Stimulated activated memory B cell treated with anti-CD40 and anti-IgM and Interleukin-4, amounts not matched to agents 10 μg/mL and 1 μg/mL and 100 μg/mL, for 72 hours (primary cell): ENCODE results near the gene C2orf92.
A peak's percentile ranks its signal among the peaks of the same experiment; 100 is the strongest.
"Not testable (repeated sequence)": the region's sequence is repeated elsewhere in the genome, so short reads cannot be mapped to it uniquely, and the experiment has no call there.

Experiments used
- ATAC-seq: fragments of 150-1000 bp; cut with Tn5 transposase; 2 replicates; pipeline ENCODE4 v1.10.0; 2021
- H3K27ac Mint-ChIP-seq: one replicate; pipeline ENCODE4 v1.8.0; 2022; ENCODE audit warnings: mild to moderate bottlenecking, mixed read lengths
- H3K27me3 Mint-ChIP-seq: one replicate; pipeline ENCODE4 v1.8.0; 2022; ENCODE audit warnings: mixed read lengths
- H3K36me3 Mint-ChIP-seq: one replicate; pipeline ENCODE4 v1.8.0; 2022; ENCODE audit warnings: mixed read lengths
- H3K4me1 Mint-ChIP-seq: one replicate; pipeline ENCODE4 v1.8.0; 2022; ENCODE audit warnings: mixed read lengths
- H3K4me3 Mint-ChIP-seq: one replicate; pipeline ENCODE4 v1.8.0; 2022; ENCODE audit warnings: mild to moderate bottlenecking, moderate library complexity, mixed read lengths
- H3K9me3 Mint-ChIP-seq: one replicate; pipeline ENCODE4 v1.8.0; 2022; ENCODE audit warnings: mixed read lengths

Gene C2orf92

GRCh38 chr2:97712175-97712574 is 42.7 kb downstream of the C2orf92 start:
- not testable (repeated sequence) for H3K27ac Mint-ChIP-seq, H3K4me3 Mint-ChIP-seq, H3K9me3 Mint-ChIP-seq, ATAC-seq, H3K36me3 Mint-ChIP-seq
- Mint-ChIP-seq H3K27me3 (peaks cover 26% of the 10 kb centered on the region), H3K4me1 (peaks cover 17% of the 10 kb centered on the region)

GRCh38 chr2:97712693-97713295 is 43.3 kb downstream of the C2orf92 start:
- ATAC-seq, result no peak
- peaks cover 17% of the 10 kb centered on the region for H3K4me1 Mint-ChIP-seq
- peak overlapping the region; percentile 42 for H3K27ac Mint-ChIP-seq
- no peak overlapping the region for H3K4me3 Mint-ChIP-seq
- no peaks in the 10 kb centered on the region for H3K36me3 Mint-ChIP-seq
- peaks cover 22% of the 10 kb centered on the region for H3K27me3 Mint-ChIP-seq
- no peaks in the 10 kb centered on the region for H3K9me3 Mint-ChIP-seq

GRCh38 chr2:97713296-97714083 is 44.0 kb downstream of the C2orf92 start, which contains the start of gene ZAP70:
ZAP70 (plus strand) TSS chr2:97713576; CDS start chr2:97724037, 10,461 bp downstream.
- ATAC-seq, result no peak
- H3K9me3 Mint-ChIP-seq, result no peaks in the 10 kb centered on the region
- no peaks in the 10 kb centered on the region for H3K36me3 Mint-ChIP-seq
- H3K27me3 Mint-ChIP-seq, result peaks cover 15% of the 10 kb centered on the region
- peak within 1 kb of the TSS; percentile 22 for H3K4me3 Mint-ChIP-seq
- H3K27ac Mint-ChIP-seq, result peak within 1 kb of the TSS; percentile 42
- H3K4me1 Mint-ChIP-seq, result peaks cover 20% of the 10 kb centered on the region

GRCh38 chr2:97714084-97714949 is 44.8 kb downstream of the C2orf92 start:
- Mint-ChIP-seq H3K4me1 (peaks cover 28% of the 10 kb centered on the region), H3K4me3 (no peak overlapping the region), H3K9me3 (peaks cover 4% of the 10 kb centered on the region), H3K27me3 (peaks cover 9% of the 10 kb centered on the region), H3K27ac (peak overlapping the region; percentile 42), H3K36me3 (no peaks in the 10 kb centered on the region)
- ATAC-seq, result no peak

GRCh38 chr2:97714950-97715652 is 45.6 kb downstream of the C2orf92 start:
- no peak for ATAC-seq
- H3K27me3 Mint-ChIP-seq, result peaks cover 1% of the 10 kb centered on the region
- H3K27ac Mint-ChIP-seq, result no peak overlapping the region
- H3K4me3 Mint-ChIP-seq, result no peak overlapping the region
- peaks cover 25% of the 10 kb centered on the region for H3K4me1 Mint-ChIP-seq
- peaks cover 4% of the 10 kb centered on the region for H3K9me3 Mint-ChIP-seq
- no peaks in the 10 kb centered on the region for H3K36me3 Mint-ChIP-seq

GRCh38 chr2:97715951-97716694 is 46.6 kb downstream of the C2orf92 start:
- peaks cover 24% of the 10 kb centered on the region for H3K4me1 Mint-ChIP-seq
- no peaks in the 10 kb centered on the region for H3K36me3 Mint-ChIP-seq
- peaks cover 4% of the 10 kb centered on the region for H3K9me3 Mint-ChIP-seq

GRCh38 chr2:97716695-97717612 is 47.4 kb downstream of the C2orf92 start:
- peaks cover 24% of the 10 kb centered on the region for H3K4me1 Mint-ChIP-seq
- H3K9me3 Mint-ChIP-seq, result peaks cover 4% of the 10 kb centered on the region
- no peaks in the 10 kb centered on the region for H3K36me3 Mint-ChIP-seq
- H3K27me3 Mint-ChIP-seq, result no peaks in the 10 kb centered on the region
- H3K4me3 Mint-ChIP-seq, result no peak overlapping the region
- ATAC-seq, result no peak
- peak overlapping the region; percentile 84 for H3K27ac Mint-ChIP-seq

More at GRCh38 chr2:97715951-97716694, 46.6 kb downstream of the C2orf92 start:
- H3K27ac Mint-ChIP-seq, result peak overlapping the region; percentile 12
- no peaks in the 10 kb centered on the region for H3K27me3 Mint-ChIP-seq
- no peak overlapping the region for H3K4me3 Mint-ChIP-seq
- ATAC-seq, result no peak

GRCh38 chr2:97717613-97717995 is 48.1 kb downstream of the C2orf92 start:
- H3K4me1 Mint-ChIP-seq, result peaks cover 24% of the 10 kb centered on the region
- no peaks in the 10 kb centered on the region for H3K27me3 Mint-ChIP-seq
- H3K36me3 Mint-ChIP-seq, result no peaks in the 10 kb centered on the region
- peak overlapping the region; percentile 84 for H3K27ac Mint-ChIP-seq
- no peak for ATAC-seq
- H3K4me3 Mint-ChIP-seq, result no peak overlapping the region
- H3K9me3 Mint-ChIP-seq, result peaks cover 4% of the 10 kb centered on the region

- peak overlapping the region; percentile 84 for H3K27ac Mint-ChIP-seq
- peaks cover 4% of the 10 kb centered on the region for H3K9me3 Mint-ChIP-seq
- no peaks in the 10 kb centered on the region for H3K36me3 Mint-ChIP-seq
- H3K4me3 Mint-ChIP-seq, result peak overlapping the region; percentile 61
- H3K27me3 Mint-ChIP-seq, result no peaks in the 10 kb centered on the region
- peaks cover 23% of the 10 kb centered on the region for H3K4me1 Mint-ChIP-seq
- ATAC-seq, result peak; percentile 84
Measured at GRCh38 chr2:97718051-97718882, 48.8 kb downstream of the C2orf92 start.

GRCh38 chr2:97718942-97719341 is 49.4 kb downstream of the C2orf92 start:
- no peak for ATAC-seq
- no peaks in the 10 kb centered on the region for H3K36me3 Mint-ChIP-seq
- peaks cover 4% of the 10 kb centered on the region for H3K9me3 Mint-ChIP-seq
- H3K4me1 Mint-ChIP-seq, result peaks cover 19% of the 10 kb centered on the region
- peak overlapping the region; percentile 84 for H3K27ac Mint-ChIP-seq
- no peaks in the 10 kb centered on the region for H3K27me3 Mint-ChIP-seq
- peak overlapping the region; percentile 61 for H3K4me3 Mint-ChIP-seq

- no peak for ATAC-seq
- Mint-ChIP-seq H3K4me1 (peaks cover 19% of the 10 kb centered on the region), H3K27me3 (no peaks in the 10 kb centered on the region), H3K4me3 (peak overlapping the region; percentile 61), H3K36me3 (no peaks in the 10 kb centered on the region), H3K27ac (peak overlapping the region; percentile 84), H3K9me3 (peaks cover 4% of the 10 kb centered on the region)
Measured at GRCh38 chr2:97719362-97720155, 50.0 kb downstream of the C2orf92 start.

- no peak overlapping the region for H3K4me3 Mint-ChIP-seq
- no peaks in the 10 kb centered on the region for H3K36me3 Mint-ChIP-seq
- peaks cover 19% of the 10 kb centered on the region for H3K4me1 Mint-ChIP-seq
- no peak for ATAC-seq
- H3K9me3 Mint-ChIP-seq, result peaks cover 4% of the 10 kb centered on the region
- H3K27me3 Mint-ChIP-seq, result no peaks in the 10 kb centered on the region
- H3K27ac Mint-ChIP-seq, result no peak overlapping the region
Measured at GRCh38 chr2:97720746-97721145, 51.2 kb downstream of the C2orf92 start.
